ENCODE measurements around the gene FPR2.

Gene FPR2

DNA sequence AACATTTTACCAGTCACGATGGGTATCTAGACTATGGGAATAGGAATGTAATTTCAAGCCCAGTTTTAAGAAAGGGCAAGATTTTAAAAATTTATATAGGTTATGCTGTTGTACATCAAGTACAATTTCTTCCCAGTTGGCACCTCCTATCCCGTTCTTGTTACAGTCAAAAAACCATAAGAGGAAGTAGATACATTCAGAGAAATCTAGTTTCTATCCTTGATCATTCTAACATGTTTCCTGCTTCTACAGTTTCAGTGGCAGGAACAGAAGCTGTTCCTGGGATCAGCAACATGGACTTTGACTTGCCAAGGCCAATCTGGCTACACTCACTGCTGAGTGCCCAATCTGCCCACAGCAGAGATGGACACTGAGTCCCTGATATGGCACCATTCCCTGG is 19.3 kb downstream of the FPR2 start:
- FAIRE-seq = no peak
- no peak for DNase-seq (ENCODE audit: insufficient read length, low spot score)

DNA sequence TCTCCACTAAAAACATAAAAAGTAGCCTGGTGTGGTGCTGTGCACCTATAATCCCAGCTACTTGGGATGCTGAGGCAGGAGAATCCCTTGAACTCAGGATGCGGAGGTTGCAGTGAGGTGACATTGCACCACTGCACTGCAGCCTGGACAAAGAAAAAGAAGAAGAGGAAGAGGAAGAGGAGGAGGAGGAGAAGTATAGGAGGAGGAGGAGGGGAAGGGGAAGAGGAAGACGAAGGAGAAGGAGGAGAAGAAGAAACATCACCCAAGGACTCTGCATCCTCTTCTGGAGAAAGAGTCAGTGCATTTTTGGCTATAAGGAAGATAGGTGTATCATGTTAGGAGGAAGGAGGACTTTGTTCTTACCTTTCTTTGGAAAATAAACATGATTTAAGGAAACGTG is 21.0 kb downstream of the FPR2 start:
- DNase-seq (ENCODE audit: insufficient read length, low spot score) (no peak), FAIRE-seq (no peak)

DNA sequence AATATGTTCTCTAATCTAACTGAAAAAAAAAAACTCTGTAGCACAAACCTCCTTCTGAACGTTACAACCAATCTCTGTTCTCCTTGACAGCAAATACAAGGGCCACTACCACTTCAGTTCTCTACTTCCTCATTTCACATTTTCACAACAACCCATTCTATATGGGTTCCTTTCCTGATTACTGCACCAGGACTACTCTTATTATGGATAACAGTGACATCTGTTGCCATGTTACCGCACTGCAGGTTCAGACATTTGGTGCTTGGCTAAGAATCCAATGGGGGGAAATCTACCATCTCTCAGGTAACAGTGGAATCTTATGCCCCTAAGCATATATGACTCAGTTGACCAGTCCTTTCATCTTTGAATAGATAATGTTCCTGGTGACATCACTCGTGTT is 22.4 kb downstream of the FPR2 start:
- no peak for FAIRE-seq

DNA sequence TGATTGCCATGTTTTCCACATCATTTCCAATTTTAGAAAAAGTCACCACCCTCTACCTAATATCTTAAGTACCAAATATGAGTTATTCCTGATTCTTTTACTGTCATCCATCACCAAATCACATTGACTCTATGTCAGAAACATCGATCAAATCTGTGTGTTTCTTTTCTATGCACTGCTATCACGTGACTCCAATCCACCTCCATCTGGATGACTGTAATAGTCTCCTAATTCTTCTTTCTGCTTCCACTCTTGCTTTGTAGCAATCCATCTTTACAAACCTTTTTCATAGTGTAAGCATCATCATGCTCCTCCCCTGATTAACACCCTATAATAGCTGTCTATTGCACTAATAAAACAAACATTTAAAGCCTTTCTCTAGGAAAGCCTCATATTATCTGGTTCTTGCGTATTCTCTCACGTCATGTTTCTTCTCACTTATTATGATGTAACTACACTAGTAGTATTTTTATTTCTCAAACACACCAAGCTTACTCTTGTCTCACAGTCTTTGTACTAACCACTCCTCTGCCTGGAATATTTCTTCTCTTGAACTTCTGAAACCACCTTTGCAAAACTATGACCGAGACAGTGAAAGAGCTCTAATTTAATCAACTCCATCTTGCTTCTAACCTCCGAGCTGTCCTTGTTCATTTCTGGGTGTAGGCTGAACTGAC is 23.3 kb downstream of the FPR2 start:
- FAIRE-seq (no peak), DNase-seq (ENCODE audit: insufficient read length, low spot score) (no peak)

More for the DNA sequence above, 22.4 kb downstream of the FPR2 start:
- DNase-seq (ENCODE audit: insufficient read length, low spot score) = no peak

DNA sequence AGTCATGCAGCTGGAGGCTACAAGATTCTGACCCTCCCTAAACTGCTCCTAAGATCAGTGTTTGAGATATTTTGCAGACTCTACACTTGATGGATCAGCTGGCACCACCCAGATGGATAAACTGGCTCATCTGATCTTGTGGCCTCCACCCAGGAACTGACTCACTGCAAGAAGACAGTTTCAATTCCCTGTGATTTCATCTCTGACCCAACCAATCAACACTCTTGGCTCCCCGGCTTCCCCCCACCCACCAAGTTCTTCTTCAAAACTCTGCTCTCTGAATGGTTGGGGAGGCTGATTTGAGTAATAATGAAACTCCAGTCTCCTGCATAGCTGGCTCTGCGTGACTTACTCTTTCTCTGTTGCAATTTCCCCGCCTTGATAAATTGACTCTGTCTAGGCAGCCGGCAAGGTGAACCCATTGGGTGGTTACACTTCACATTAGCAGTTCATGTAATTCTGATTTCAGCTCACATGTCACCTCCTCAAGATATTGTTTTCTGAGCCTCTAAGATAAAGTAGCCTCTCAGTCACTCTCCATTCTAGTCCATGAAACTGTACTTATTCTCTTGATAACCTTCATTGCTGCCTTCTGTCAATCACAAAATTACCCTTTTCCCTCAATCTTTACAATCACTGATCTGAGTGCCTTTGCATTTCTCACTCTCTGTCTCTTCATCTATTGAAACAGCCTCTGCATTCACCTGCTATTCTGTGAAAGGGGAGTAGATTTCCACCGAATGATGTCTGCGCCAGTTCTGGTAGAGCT is 24.1 kb downstream of the FPR2 start:
- no peak for FAIRE-seq
- no peak for DNase-seq (ENCODE audit: insufficient read length, low spot score)

DNA sequence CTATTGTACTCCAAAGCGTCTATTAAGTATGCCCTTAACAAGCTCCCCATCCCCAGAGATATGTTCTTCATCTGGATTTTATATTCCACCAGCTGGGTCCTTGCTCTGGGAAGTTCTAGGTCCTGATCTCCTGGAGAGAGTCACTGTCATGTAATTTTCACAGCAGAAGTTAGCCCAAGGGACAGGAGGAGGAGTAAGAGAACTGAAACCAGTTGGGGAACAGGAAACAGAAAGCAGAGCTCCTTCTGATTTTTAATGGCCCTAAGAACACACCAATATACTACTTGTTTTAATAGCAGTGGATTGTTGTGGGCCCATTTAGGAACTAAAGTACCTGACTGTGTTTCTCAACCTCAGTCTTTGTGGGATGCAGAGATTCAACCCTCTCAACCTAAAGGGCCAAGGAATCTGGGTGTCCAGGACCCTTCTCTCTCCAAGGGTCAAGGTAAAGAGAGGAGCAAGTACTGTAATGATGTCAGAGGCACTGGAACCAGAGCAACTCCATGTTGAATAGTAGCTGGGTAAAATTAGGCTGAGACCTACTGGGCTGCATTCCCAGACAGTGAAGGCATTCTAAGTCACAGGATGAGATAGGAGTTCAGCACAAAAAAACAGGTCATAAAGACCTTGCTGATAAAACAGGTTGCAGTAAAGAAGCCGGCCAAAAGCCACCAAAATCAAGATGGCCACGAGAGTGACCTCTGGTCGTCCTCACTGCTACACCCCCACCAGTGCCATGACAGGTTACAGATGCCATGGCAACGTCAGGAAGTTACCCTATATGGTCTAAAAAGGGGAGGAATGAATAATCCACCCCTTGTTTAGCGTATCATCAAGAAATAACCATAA is 25.9 kb downstream of the FPR2 start:
- no peak for FAIRE-seq

DNA sequence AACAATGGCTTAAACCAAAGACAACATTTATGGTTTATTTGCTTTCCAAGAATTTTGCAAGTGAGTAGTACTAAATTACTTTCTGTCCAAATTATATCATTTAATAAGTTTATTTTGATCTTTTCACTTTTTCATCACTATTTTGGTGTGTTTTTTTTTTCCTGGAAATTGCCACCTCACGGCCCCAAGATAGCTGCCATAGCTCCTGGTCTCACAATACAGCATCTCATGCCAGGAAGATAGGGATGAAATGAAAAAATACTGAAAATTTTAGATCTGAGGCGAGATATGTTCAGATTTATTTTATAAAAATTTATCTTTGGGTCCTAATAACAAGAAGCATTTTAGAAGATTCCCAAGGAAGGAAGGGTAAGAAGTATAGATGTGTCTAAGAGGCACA is 27.0 kb downstream of the FPR2 start:
- no peak for DNase-seq (ENCODE audit: insufficient read length, low spot score)
- no peak for FAIRE-seq

More for the DNA sequence above, 25.9 kb downstream of the FPR2 start:
- DNase-seq (ENCODE audit: insufficient read length, low spot score) = no peak

DNA sequence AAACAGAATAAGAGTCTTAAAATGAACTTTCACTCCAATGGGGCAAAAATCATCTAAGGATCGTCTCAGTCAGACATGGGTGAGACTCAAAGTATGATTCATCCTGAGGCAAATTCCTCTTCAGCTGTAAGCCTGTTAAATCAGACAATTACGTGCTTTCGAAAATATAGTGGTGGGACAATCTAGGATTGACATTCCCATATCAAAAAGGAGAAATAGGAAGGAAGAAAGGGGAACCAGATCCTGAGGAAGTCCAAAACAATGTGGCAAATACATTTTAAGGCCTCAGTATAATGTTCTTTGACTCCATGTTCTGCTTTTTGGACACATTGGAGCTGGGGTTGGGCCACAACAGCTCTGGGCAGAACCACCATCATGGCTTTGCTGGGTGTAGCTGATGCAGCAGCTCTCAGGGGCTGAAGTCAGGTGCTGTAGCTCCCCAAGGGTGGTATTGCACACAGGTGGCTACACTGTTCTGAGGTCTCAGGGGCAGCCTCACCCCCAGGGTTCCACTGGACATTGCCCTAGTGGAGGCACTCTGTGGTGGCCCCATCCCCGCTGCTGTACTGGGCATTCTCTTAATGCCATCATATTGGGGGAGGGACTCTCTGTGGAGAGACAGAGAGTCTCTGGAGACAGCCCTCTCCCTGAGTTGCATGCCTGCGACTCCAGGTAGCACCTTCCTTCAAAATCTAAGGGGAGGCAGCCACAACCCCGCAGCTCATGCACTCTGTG is 28.2 kb downstream of the FPR2 start:
- DNase-seq (ENCODE audit: insufficient read length, low spot score) (no peak), FAIRE-seq (no peak)

DNA sequence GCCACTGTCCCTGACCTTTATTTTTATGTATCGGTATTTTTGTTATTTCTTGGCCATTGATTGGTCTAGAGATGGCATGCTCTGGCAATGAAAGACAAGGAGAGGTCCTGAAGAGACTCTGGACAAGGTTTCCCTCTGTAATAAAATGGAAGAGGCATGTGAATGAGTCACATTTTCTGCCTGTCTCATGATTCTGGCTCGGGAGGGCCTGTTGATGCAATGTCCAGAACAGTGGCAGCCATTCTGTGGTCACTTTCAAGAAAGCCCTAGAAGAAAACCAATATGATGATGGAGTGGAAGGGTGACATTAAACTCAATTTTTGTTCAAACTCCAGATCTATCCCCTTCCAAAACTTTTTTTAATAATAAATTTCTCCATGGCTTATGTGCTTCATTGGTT is 32.0 kb downstream of the FPR2 start:
- FAIRE-seq = no peak
- DNase-seq (ENCODE audit: insufficient read length, low spot score) = no peak

DNA sequence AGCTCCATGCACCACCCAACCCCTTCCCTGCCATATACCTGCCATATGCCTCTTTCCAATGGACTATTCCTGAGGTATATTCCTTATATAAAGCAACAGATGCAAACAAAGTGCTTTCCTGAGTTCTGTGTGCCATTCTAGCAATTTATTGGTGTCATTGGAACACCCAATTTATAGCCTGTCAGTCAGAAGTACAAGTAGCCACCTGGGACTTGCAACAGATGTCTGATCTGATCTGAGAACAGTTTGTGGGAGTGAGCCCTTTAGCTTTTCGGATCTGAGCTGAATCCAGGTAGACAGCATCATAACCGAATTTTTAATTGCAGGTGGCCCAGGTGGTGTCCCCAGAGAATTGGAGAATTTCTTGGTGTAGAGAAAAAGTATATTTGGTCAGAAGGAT is 33.0 kb downstream of the FPR2 start:
- FAIRE-seq (no peak), DNase-seq (ENCODE audit: insufficient read length, low spot score) (no peak)

DNA sequence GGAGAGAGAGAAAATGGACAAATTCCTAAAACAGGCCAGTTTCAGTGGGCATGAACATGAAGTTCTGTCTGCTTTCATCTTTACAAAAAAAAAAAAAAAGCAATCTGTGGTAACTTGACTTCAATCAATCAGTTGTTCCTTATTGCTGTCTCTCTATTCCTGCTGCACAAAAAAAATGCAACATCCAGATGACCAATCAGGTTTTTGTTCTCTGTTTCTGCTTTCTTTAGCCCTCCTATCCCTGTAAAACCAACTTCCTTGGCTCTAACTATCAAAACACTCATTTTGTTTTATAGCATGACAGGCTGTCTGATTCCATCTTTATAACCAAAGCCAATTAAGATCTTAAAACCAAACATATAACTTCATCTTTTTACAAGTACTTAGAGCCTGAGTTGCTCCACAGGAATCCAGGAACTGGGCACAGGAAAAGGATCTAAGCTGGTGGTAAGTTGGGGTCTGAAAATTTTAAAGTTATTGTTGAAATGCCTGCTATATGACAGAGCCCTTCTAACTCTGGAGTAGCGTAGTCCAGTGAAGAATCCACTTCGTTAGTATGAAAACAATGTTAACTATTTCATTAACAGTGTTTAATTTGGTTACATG is 34.0 kb downstream of the FPR2 start, which contains the start of gene FPR3:
Gene FPR3 (plus strand): TSS at position 273 of the 606 bp plus-strand sequence. CDS start 28,592 bp downstream, outside the sequence.
- FAIRE-seq = no peak
- no peak for DNase-seq (ENCODE audit: insufficient read length, low spot score)

DNA sequence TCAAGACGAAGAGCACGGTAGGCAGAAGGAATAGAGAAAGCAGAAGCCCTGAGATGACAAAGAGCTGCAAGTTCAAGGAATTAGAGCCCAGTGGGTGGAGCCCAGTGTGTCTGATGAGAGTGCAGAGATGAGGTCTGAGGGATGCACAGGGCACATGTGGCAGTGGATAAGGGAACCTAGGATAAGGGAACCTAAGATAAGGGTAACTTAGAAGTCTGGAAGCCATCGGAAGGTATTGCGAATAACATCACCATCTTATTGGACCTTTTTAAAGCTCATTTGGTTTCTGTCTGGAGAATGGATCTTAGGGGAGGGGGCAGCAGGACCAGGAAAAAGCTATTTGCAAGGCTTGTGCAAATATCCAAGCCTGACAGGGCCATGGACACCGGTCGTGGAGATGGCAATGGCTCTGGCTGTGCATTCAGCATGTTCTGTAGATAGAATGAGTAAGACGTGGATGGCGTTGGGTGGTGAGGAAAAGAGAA is 35.3 kb downstream of the FPR2 start:
- DNase-seq (ENCODE audit: insufficient read length, low spot score) (no peak), FAIRE-seq (no peak)

DNA sequence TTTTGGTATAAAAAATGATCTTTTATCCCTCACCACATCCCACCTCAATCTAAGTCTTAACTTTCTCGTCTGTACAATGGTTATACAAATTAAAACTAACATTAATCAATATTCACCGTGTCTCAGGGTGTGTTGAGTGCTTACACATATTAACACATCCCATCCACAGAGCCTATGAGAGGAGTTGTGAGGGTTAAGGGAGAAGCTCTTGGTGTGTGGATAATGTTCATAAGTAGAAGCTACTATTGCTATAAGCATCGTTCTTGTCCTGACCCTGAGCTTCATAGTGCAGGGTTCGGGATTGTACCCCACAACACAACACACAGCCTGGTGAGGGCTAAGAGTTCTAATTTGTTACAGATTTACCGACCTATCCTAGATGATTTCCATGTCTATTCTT is 36.5 kb downstream of the FPR2 start:
- no peak for DNase-seq (ENCODE audit: insufficient read length, low spot score)
- FAIRE-seq = no peak

DNA sequence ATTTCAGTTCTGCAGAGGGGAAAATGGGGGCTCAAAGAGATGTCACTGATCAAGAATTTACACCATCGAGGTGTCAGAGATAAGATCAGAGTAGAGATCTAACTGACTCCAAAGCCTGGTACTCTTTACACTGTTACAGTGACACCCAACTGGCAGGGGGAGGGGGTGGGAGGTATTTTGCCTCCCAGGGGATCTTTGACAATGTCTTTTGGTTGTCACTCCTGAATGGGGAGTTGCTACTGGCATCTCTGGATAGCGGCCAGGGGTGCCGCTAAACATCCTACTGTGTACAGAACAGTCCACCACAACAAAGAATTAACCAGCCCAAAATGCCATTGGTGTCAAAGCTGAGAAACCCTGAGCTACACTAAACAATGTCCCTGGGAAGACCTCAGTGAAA is 37.1 kb downstream of the FPR2 start:
- DNase-seq (ENCODE audit: insufficient read length, low spot score) (no peak), FAIRE-seq (no peak)

DNA sequence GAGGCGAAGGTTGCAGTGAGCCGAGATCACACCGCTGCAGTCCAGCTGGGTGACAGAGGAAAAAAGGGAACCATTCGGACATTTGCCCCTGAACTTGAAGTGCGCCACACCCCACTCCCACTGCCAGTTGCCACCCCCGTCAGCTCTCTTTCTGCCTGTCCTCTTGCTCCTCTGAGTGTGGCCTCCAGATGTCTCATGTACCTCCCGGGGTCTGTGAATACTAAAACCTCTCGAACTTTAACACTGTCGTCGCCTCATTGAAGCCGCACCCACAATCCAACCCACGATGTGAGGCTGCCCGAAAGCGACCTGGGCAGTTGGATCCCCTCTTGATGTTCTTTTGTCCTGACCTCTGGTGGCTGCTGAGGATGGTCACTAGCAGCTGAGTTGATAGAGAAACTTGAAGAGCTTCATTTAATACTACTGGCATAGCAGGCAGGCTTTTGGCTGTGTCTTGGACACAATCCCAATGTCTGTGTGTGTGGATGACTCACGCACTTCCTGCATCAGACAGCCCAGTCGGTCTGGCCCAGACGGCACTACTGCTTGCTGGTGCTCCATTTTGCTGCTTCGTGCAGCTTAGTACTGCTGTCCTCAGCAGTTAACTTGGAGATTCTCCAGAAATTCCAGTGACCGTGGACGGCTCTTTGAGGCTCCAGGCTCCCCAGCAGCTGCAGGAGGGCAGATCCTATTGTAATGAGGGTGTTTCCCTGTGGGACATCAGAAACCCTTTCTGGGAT is 38.2 kb downstream of the FPR2 start:
- DNase-seq (ENCODE audit: insufficient read length, low spot score) (peak; percentile 86), FAIRE-seq (peak; percentile 95)

DNA sequence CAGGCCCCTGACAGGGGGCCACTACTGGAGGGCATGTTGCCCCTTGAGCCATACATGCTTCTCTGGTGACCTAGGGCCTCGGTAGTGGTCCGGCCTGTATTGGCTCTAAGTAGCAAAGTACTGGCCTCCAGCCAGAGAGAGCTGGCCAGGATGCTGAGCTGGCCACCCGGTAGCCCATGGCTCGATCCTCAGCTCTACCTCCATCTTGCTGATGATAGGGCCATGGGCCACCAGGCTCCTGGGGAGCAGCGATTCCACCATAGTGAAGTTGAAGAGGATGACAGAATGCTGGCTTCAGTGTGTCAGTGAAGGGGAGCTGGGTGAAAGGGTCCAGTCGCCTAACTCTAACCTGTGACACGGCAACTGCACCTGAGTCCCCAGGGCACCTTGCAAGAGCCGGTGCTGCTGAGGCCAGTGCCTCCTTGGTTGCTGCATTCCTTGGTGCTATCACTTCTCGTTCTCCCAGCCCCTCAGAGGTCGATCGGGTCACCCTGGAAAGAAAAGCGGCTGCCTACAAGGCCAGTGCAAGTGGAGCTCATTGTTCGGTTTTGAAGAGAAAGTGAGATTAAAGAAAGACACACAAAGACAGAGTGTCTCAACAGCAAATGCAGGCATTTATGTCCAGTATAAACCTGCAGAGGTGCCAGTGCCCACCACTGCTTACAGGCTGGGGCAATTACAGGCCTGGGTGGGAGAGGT is 38.9 kb downstream of the FPR2 start:
- no peak for FAIRE-seq
- DNase-seq (ENCODE audit: insufficient read length, low spot score) = no peak

DNA sequence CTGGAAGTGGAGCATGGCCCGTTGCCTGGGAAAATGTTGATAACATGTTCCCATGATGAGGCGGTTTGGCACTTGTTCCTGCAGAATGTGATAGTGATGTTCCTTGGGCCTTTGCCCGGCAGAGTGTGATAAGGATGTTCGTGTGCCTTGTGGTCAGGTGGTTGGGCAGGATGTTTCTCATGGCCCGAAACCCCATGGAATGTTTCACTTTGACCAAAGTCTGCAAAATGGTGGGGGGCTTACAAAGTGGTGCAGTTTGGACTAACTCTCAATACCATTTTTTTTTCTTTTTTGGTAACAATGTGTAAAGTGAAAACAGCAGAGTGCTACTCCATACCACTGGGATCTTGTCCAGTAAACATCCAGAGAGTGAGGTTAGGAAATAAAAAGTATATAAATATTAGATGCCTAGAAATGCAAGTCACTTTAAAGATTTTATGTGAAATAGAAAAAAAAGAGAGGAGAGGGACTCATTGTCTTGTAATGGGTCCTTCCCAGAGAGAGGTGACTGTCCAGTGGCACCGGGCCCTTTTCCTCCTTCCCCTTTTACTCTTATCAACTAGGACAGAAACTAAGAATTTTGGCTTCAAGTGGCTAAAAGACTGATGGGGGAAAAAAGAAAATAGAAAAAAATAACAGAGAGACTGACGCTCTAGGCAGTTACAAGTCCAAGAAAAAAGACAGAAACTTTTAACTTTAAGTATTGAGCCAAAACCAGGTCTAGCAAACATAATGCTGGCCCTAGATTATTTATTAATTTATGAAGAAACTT is 39.7 kb downstream of the FPR2 start:
- FAIRE-seq (no peak), DNase-seq (ENCODE audit: insufficient read length, low spot score) (no peak)

DNA sequence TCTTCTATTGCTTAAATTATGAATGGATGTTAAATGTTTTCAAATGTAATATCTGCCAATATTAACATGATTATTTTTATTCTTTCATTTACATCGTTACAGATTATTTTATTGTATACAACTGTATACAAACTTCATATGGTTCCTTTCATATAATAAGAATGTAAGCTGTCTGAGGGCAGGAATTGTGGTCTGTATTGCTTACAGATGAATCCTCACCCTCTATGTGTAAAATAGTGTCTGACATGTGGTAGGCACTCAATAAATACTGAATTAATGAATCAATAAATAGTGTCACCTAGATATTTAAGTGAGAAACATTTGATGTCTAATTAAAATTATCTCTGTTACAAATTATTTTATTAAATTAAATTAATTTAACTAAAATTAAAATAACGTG is 41.8 kb downstream of the FPR2 start:
- FAIRE-seq = no peak
- no peak for DNase-seq (ENCODE audit: insufficient read length, low spot score)
